Caco-2 (cell line): Measurements from ENCODE around the gene PSMA3. TPM values are rescaled to one million over a fixed set of nuclear protein-coding genes. Genes with fewer than 3 reads are reported as not detected.

Source experiments
- BruUV-seq: library from RNA; stranded (reverse); fragments of 400-500 nt; replicated peaks from 2 replicates; lab custom pipeline; 2021; lab: Mats Ljungman, UMichigan
- CTCF ChIA-PET: fragments of 300-600 bp; sonication (Branson Sonifier 250); formaldehyde crosslinking; loops from one replicate; lab custom pipeline; 2022; ENCODE audit warnings: antibody characterized with exemption; lab: Charles Lee
- POLR2A ChIA-PET: fragments of 300-600 bp; sonication (Branson Sonifier 250); formaldehyde crosslinking; loops from one replicate; lab custom pipeline; 2022; ENCODE audit warnings: antibody characterized with exemption; lab: Charles Lee
- DNase-seq, 2 experiments: peaks; one replicate each; pipeline versions ENCODE4 v3.0.0 to v3.0.0-alpha.2; 2020 to 2022
- H3K27me3 ChIP-seq: replicated peaks from 2 replicates; pipeline ENCODE4 v1.6.0; 2011; ENCODE audit warnings: low read length; ENCODE audit not compliant: control insufficient read depth, insufficient read depth
- H3K36me3 ChIP-seq: 2 replicates; pipeline ENCODE4 v1.5.1; 2011; ENCODE audit warnings: low read length; ENCODE audit not compliant: control insufficient read depth, insufficient read depth
- H3K4me1 ChIP-seq: fragments of 250-450 bp; sonication (Bioruptor Pico); 2 replicates; pipeline ENCODE4 v1.5.1; 2020; ENCODE audit warnings: mild to moderate bottlenecking
- H3K4me3 ChIP-seq: 2 replicates; pipeline ENCODE4 v1.5.1; 2011; ENCODE audit warnings: low read depth, mild to moderate bottlenecking, control low read depth, low read length
- H3K9me3 ChIP-seq: fragments of 250-450 bp; sonication (Bioruptor Pico); 2 replicates; pipeline ENCODE4 v1.5.1; 2020; ENCODE audit warnings: mild to moderate bottlenecking, moderate library complexity
- H3K27ac Mint-ChIP-seq: one replicate; pipeline ENCODE4 v1.8.0; 2022; ENCODE audit warnings: mixed read lengths; ENCODE audit not compliant: unreplicated experiment
- H3K27me3 Mint-ChIP-seq: one replicate; pipeline ENCODE4 v1.8.0; 2022; ENCODE audit warnings: mixed read lengths; ENCODE audit not compliant: insufficient read depth, unreplicated experiment
- H3K36me3 Mint-ChIP-seq: one replicate; pipeline ENCODE4 v1.8.0; 2022; ENCODE audit warnings: mild to moderate bottlenecking, mixed read lengths; ENCODE audit not compliant: insufficient read depth, unreplicated experiment
- H3K4me1 Mint-ChIP-seq: one replicate; pipeline ENCODE4 v1.8.0; 2022; ENCODE audit warnings: low read depth, mixed read lengths; ENCODE audit not compliant: unreplicated experiment
- H3K4me3 Mint-ChIP-seq: one replicate; pipeline ENCODE4 v1.8.0; 2022; ENCODE audit warnings: mild to moderate bottlenecking, moderate library complexity, mixed read lengths; ENCODE audit not compliant: unreplicated experiment
- H3K9me3 Mint-ChIP-seq: one replicate; pipeline ENCODE4 v1.8.0; 2022; ENCODE audit warnings: mixed read lengths; ENCODE audit not compliant: unreplicated experiment
- CTCF ChIP-seq, 2 experiments: fragments of 200-600 bp in 1 of 2; IDR thresholded peaks; 1 replicate in 1 of 2; 2 replicates in 1 of 2; pipeline versions ENCODE4 v1.5.1 to v1.8.0; 2011 to 2022; ENCODE audit warnings: antibody characterized with exemption in 1 of 2, control low read depth in 1 of 2, inconsistent platforms in 1 of 2, low read depth in 1 of 2, low read length in 1 of 2, mild to moderate bottlenecking in 1 of 2, moderate library complexity in 1 of 2; ENCODE audit not compliant: insufficient read depth in 1 of 2, severe bottlenecking in 1 of 2, unreplicated experiment in 1 of 2
- intact Hi-C: fragments of 100-400 bp; cut with micrococcal nuclease; formaldehyde crosslinking; loops from one replicate; pipeline ENCODE4 v1.10.0; 2022; ENCODE audit not compliant: unreplicated experiment
- total RNA-seq: library from RNA; stranded (reverse); gene quantifications from 2 replicates; pipeline ENCODE4 v1.2.3, GENCODE V29; 2022

Gene PSMA3
- total RNA-seq, 1 experiment from 2014 or later, result 334 TPM

- CTCF ChIA-PET, result no interaction called here
- BruUV-seq, result no TSS peak
- no peaks in the 10 kb centered on the region for H3K4me1 Mint-ChIP-seq
Measured at GRCh38 chr14:58239244-58240195, 5.1 kb upstream of the PSMA3 start.

GRCh38 chr14:58243790-58244555, 670 bp upstream of the PSMA3 start:
- Mint-ChIP-seq H3K27me3 (no peaks in the 10 kb centered on the region), H3K4me3 (peak overlapping the region; percentile 96), H3K9me3 (no peaks in the 10 kb centered on the region), H3K27ac (peak overlapping the region; percentile 99), H3K4me1 (peaks cover 9% of the 10 kb centered on the region), H3K36me3 (peaks cover 36% of the 10 kb centered on the region)
- POLR2A ChIA-PET, result interaction anchor here (1.1 to 1.7 kb wide), 6 partner anchors 11 to 54 kb away, joined by 3 to 27 read pairs (median 6); partner anchors contain the start of gene ARID4A
- no peaks in the 10 kb centered on the region for H3K9me3 ChIP-seq
- CTCF ChIA-PET, result interaction anchor here (0.6 to 1.3 kb wide), 3 partner anchors 42 to 112 kb away, joined by 3 to 7 read pairs (median 4); partner anchors contain the start of gene ARID4A
- no peaks in the 10 kb centered on the region for H3K27me3 ChIP-seq
- TF ChIP-seq CTCF (IDR thresholded peaks at IDR 0.05; ENCODE audit: insufficient read depth in 1 of 2, low read depth in 1 of 2, low read length in 1 of 2, severe bottlenecking in 1 of 2, unreplicated experiment in 1 of 2), result no peak
- intact Hi-C loops, result loop anchor here (1.0 to 5.0 kb wide), 3 partner anchors 42 to 54 kb away; partner anchors contain the start of genes ACTR10 and ARID4A
- peak in 1 of 2 experiments; percentile 21 for DNase-seq
- BruUV-seq, result TSS peak; percentile 96
- no peaks in the 10 kb centered on the region for H3K36me3 ChIP-seq
- H3K4me1 ChIP-seq, result peaks cover 21% of the 10 kb centered on the region; the same call in 1 of the 2 replicates
- peak overlapping the region; percentile 96 for H3K4me3 ChIP-seq

More at GRCh38 chr14:58239244-58240195, 5.1 kb upstream of the PSMA3 start:
- POLR2A ChIA-PET, result interaction anchor here (0.6 to 1.2 kb wide), 2 partner anchors 35 to 59 kb away, joined by 3 to 5 read pairs; partner anchors contain the start of gene ARID4A
- Histone ChIP-seq H3K9me3 (no peaks in the 10 kb centered on the region), H3K4me1 (0 out of 2 replicates have a peak, but pooled peaks cover 6% of the 10 kb centered on the region), H3K36me3 (no peaks in the 10 kb centered on the region; the same call in 1 of the 2 replicates), H3K27me3 (no peaks in the 10 kb centered on the region), H3K4me3 (peak overlapping the region; percentile 65)
- no peak for TF ChIP-seq CTCF (IDR thresholded peaks at IDR 0.05; ENCODE audit: insufficient read depth in 1 of 2, low read depth in 1 of 2, low read length in 1 of 2, severe bottlenecking in 1 of 2, unreplicated experiment in 1 of 2)
- peak; percentile 60 to 79 for DNase-seq
- no peaks in the 10 kb centered on the region for H3K9me3 Mint-ChIP-seq
- H3K4me3 Mint-ChIP-seq, result no peak overlapping the region
- H3K27me3 Mint-ChIP-seq, result no peaks in the 10 kb centered on the region
- no peak overlapping the region for H3K27ac Mint-ChIP-seq
- H3K36me3 Mint-ChIP-seq, result peaks cover 4% of the 10 kb centered on the region
- intact Hi-C loops, result loop anchor here (5.0 kb wide), 1 partner anchor 37 kb away; the partner anchor contains the start of gene ACTR10
